Cardiac septum (tissue), 1 donor: ENCODE data around the gene BEGAIN. TPM values are rescaled to one million over a fixed set of nuclear protein-coding genes. Genes with fewer than 3 reads are reported as not detected.

Experiments used
- DNase-seq: peaks from one replicate; pipeline ENCODE4 v3.0.0-alpha.2; 2020; ENCODE audit warnings: low spot score
- intact Hi-C: fragments of 100-400 bp; cut with DNase I; formaldehyde crosslinking; loops from one replicate; pipeline ENCODE4 v1.14.0; 2022
- total RNA-seq: library from RNA; stranded (reverse); fragmentation: NEBNext Ultra II Directional; extraction: Animal tissue kit (Norgen Biotek cat#: 25700); gene quantifications from one replicate; pipeline ENCODE4 v1.2.1, GENCODE V29; 2021
- donor health status: DM: no; HTN: no; CAD: no.

Gene BEGAIN
- total RNA-seq, 1 donor from 2014 or later, result 1.2 TPM

GRCh38 chr14:100573757-100574641 is 13.2 kb downstream of the BEGAIN start:
- intact Hi-C loops, result no loop called here
- no peak for DNase-seq

- intact Hi-C loops, result no loop called here
Observed at GRCh38 chr14:100573002-100573756, 14.0 kb downstream of the BEGAIN start.

GRCh38 chr14:100572543-100572942 is 14.7 kb downstream of the BEGAIN start:
- DNase-seq, result no peak

More at GRCh38 chr14:100573002-100573756, 14.0 kb downstream of the BEGAIN start:
- no peak for DNase-seq

GRCh38 chr14:100571837-100572236 is 15.4 kb downstream of the BEGAIN start:
- intact Hi-C loops, result no loop called here
- no peak for DNase-seq

More at GRCh38 chr14:100572543-100572942, 14.7 kb downstream of the BEGAIN start:
- intact Hi-C loops, result no loop called here

- no peak for DNase-seq
- intact Hi-C loops, result no loop called here
Observed at GRCh38 chr14:100570726-100571454, 16.3 kb downstream of the BEGAIN start.

GRCh38 chr14:100569734-100570286 is 17.4 kb downstream of the BEGAIN start:
- intact Hi-C loops, result no loop called here
- DNase-seq, result no peak

GRCh38 chr14:100568998-100569733 is 18.1 kb downstream of the BEGAIN start:
- no peak for DNase-seq
- intact Hi-C loops, result no loop called here

- intact Hi-C loops, result no loop called here
- DNase-seq, result no peak
Observed at GRCh38 chr14:100568164-100568997, 18.8 kb downstream of the BEGAIN start.

- DNase-seq, result no peak
- intact Hi-C loops, result no loop called here
Observed at GRCh38 chr14:100567877-100568163, 19.4 kb downstream of the BEGAIN start.

- DNase-seq, result no peak
- intact Hi-C loops, result no loop called here
Observed at GRCh38 chr14:100567009-100567876, 20.0 kb downstream of the BEGAIN start.

- no peak for DNase-seq
- intact Hi-C loops, result no loop called here
Observed at GRCh38 chr14:100566586-100566985, 20.6 kb downstream of the BEGAIN start.

- intact Hi-C loops, result no loop called here
- DNase-seq, result no peak
Observed at GRCh38 chr14:100566119-100566518, 21.1 kb downstream of the BEGAIN start.

- intact Hi-C loops, result no loop called here
- no peak for DNase-seq
Observed at GRCh38 chr14:100565650-100566049, 21.6 kb downstream of the BEGAIN start.

- intact Hi-C loops, result no loop called here
- DNase-seq, result no peak
Observed at GRCh38 chr14:100564512-100564911, 22.7 kb downstream of the BEGAIN start.

- no peak for DNase-seq
- intact Hi-C loops, result no loop called here
Observed at GRCh38 chr14:100562751-100563150, 24.5 kb downstream of the BEGAIN start.

GRCh38 chr14:100561005-100561404 is 26.2 kb downstream of the BEGAIN start:
- DNase-seq, result no peak
- intact Hi-C loops, result no loop called here

GRCh38 chr14:100560471-100560870 is 26.7 kb downstream of the BEGAIN start:
- DNase-seq, result no peak
- intact Hi-C loops, result no loop called here

- DNase-seq, result no peak
Observed at GRCh38 chr14:100559455-100559854, 27.8 kb downstream of the BEGAIN start.

More at GRCh38 chr14:100559455-100559854, 27.8 kb downstream of the BEGAIN start:
- intact Hi-C loops, result no loop called here
